ENCODE results near the gene CACNA1G.

CACNA1G gene

GRCh38 chr17:50570032-50570431 lies 9.5 kb downstream of the CACNA1G start:
- DNase-seq: no peak

- no peak for DNase-seq
These were observed 10.0 kb downstream of the CACNA1G start for GRCh38 chr17:50570528-50570927.

- DNase-seq: no peak
These were observed 11.2 kb downstream of the CACNA1G start for GRCh38 chr17:50571681-50572080.

DNA sequence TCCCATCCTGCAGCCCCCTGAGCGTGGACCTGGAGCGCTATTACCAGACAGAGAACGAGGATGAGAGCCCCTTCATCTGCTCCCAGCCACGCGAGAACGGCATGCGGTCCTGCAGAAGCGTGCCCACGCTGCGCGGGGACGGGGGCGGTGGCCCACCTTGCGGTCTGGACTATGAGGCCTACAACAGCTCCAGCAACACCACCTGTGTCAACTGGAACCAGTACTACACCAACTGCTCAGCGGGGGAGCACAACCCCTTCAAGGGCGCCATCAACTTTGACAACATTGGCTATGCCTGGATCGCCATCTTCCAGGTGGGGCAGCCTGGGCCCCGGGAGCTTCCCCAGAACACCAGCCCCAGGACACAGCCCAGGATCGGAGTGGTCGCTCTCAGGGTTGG lies 12.0 kb downstream of the CACNA1G start:
- DNase-seq: no peak

GRCh38 chr17:50573866-50574611 lies 13.5 kb downstream of the CACNA1G start:
- DNase-seq: no peak

DNA sequence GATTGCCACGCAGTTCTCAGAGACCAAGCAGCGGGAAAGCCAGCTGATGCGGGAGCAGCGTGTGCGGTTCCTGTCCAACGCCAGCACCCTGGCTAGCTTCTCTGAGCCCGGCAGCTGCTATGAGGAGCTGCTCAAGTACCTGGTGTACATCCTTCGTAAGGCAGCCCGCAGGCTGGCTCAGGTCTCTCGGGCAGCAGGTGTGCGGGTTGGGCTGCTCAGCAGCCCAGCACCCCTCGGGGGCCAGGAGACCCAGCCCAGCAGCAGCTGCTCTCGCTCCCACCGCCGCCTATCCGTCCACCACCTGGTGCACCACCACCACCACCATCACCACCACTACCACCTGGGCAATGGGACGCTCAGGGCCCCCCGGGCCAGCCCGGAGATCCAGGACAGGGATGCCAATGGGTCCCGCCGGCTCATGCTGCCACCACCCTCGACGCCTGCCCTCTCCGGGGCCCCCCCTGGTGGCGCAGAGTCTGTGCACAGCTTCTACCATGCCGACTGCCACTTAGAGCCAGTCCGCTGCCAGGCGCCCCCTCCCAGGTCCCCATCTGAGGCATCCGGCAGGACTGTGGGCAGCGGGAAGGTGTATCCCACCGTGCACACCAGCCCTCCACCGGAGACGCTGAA lies 15.2 kb downstream of the CACNA1G start:
- DNase-seq: no peak

DNA sequence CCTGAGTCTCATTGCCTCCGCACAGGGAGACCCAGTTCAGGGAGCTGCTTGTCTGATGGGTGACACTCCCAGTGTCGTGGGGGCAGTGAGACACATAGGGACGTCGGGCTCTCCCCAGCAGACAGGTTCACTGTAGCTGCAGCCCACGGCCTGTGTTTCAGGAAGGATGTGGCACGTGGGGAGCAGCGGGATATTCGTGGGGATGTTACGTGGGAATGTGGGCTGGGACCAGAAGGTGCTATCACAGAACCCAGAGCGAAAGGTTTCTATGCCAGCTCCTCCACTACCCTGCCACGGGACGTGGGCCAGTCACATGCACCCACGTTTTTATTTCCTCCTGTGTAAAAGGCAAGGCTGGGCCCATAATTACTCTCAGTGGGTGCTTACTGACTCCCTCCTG lies 16.3 kb downstream of the CACNA1G start:
- DNase-seq: no peak

DNA sequence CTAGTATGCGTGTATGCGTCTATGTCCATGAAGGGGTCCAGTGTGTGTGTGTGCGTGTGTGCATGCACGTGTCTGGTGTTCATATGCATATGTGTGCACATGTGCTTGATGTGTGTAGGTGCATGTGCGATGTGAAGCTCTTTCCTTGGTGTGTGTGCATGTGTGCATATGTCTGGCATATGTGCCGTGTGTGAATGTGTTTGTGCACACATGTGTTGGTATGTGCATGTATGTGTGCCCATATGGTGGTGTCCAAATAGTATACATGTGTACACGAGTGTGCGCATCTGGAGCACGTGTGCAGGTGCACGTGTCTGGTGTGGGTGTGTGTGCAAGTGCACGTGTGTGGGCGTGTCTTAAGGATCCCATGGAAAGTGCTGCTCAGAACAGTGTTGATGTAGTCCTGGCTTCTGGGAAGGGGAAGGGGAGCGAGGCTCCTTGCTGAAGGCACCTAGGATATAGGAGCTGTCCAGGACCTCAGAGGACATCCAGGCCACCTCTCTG lies 17.0 kb downstream of the CACNA1G start:
- DNase-seq: no peak

- no peak for DNase-seq
These were observed 17.7 kb downstream of the CACNA1G start for GRCh38 chr17:50578173-50578572.

GRCh38 chr17:50579399-50579798 lies 18.9 kb downstream of the CACNA1G start:
- no peak for DNase-seq

- DNase-seq: no peak
These were observed 20.1 kb downstream of the CACNA1G start for GRCh38 chr17:50580646-50581045.

DNA sequence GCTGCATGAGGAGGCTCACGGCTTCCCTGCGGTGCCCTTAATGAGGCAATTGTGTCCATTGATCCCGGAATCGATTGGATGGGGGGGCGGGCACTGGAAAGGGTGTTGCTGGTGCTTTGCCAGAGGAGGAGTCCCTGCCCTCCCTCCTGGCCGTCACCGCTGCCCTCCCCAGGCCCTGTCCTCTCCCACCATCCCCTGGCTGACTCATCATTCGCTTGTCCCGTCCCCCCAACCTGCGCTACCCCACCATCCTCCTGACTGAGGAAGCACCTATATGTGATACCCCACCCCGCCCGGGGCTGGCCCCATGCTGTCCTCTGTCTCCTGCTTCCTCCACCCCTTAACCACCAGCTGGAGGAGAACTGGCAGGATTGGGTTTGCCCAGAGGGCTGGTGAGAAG lies 20.8 kb downstream of the CACNA1G start:
- no peak for DNase-seq

- no peak for DNase-seq
These were observed 22.2 kb downstream of the CACNA1G start for GRCh38 chr17:50582741-50583140.

GRCh38 chr17:50583641-50584040 lies 23.1 kb downstream of the CACNA1G start:
- no peak for DNase-seq

GRCh38 chr17:50584116-50584515 lies 23.6 kb downstream of the CACNA1G start:
- no peak for DNase-seq

DNA sequence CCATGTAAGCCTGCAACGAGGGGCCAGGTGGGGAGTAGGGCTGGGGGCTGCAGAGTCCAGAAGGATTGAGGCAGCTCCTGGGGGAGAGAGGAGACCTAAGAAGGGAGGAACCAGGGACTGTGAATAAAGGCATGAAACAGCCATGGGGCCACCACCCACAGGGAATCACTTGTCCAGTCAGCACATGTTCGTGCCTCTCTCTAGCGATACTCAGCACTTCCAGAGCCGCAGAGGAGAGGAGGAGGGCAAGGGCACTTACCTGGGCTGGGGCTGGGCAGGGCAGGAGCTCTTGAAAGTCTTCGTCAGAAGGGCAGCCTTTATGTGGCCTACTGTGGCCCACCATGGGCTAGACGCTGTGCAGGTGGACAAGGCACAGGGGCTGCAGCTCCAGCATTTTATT lies 24.2 kb downstream of the CACNA1G start:
- no peak for DNase-seq

DNA sequence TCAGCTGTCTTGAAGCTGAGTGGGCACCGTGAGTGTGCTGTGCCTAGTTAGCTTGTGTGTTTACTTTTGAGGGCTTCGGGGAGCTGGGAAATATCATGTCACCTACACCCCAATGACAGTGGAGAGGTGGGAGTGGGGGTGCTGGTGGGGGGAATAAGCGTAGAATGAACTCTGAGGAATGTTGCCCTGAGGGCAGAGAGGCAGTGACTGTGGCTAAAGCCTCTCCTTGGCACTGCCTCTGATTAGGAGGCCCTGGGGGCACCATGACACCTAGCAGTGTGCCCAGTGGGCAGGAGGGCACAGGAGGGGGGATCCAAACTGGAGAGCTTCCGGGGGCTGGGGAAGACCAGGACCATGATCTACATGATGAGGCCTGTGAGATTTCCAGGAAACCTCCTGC lies 24.8 kb downstream of the CACNA1G start:
- no peak for DNase-seq

GRCh38 chr17:50585891-50586290 lies 25.4 kb downstream of the CACNA1G start:
- no peak for DNase-seq

DNA sequence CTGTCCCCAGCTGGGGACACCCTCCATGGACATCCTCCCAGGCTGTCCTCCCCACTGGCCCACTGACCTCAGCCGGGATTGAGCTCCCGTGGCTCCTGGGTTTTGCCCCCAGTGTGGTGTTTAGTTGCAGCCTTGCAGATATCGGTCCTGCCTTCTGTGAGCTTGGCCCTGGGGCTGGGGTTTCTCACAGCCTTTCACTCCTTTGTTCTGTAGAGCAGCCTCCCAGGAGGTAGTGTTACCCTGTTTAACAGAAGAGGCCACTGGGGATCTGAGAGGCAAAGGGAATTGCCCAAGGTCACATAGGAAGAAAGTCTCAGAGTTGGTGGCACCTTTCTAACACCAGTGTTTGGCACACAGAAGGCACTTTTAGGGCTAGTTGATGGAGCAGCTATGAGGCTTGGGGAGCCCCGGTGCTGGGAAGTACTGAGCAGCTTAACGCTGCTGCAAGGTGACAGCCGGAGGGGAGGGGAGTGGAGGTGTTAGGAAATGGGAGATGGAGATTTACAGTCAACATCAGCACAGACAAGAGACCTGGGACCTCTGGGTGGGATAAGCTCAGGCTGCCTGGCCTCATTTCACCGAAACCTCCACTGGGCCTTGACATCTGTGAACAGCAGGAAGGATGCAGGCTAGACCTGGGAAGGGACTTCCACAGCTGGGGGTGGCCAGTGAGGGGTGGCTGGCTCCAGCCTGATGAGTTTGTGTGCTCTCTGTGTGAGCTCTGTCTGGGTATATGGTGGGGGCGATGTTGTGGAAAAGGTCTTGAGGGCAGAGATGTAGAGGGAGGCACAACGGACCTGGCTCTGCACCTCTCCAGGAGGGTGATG lies 26.1 kb downstream of the CACNA1G start:
- no peak for DNase-seq

- DNase-seq: no peak
These were observed 27.1 kb downstream of the CACNA1G start for GRCh38 chr17:50587571-50587970.

- no peak for DNase-seq
These were observed 28.0 kb downstream of the CACNA1G start for GRCh38 chr17:50588391-50589049.

DNA sequence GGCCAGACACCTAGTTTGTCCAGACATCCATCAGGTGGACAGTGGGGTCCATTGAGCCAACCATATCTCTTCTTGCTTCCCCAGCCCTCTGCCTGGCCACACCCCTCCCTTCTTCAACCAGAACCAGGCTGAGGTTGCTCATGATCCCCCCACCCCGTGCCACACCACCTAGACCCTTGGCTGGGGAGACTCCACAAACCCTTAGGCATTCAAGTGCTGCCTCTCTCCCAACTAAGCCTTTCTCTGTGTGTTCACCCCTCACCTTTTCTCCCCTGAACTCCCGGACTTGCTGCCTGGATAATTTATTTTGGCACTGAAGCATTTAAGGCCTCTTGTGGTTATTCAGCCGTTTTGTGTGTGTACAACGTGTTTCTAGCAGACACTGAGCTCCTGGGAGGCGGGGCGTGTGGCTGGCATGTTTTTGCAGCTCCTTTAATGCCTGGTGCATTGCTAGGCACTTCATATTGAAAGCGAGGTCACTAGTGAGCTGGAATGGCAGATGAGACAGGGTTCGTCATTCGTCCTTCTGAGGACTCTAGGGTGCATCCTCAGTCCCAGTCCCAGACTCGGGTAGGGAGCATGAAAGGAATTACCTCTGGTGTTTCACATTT lies 28.7 kb downstream of the CACNA1G start:
- DNase-seq: no peak

Measured in NCI-H1417 treated with DMSO at 0.1 percent for 48 hours (cell line).